GM06990 (cell line): Measurements from ENCODE around the gene NISCH.

ENCODE experiments used
- DNase-seq: peaks from one replicate; pipeline ENCODE4 v3.0.0-alpha.2; 2011; ENCODE audit not compliant: insufficient read length; ENCODE audit errors: extremely low read depth
- H3K27me3 ChIP-seq: replicated peaks from 2 replicates; pipeline ENCODE4 v1.6.0; 2011; ENCODE audit warnings: low read length; ENCODE audit not compliant: control insufficient read depth, insufficient read depth
- H3K36me3 ChIP-seq: 2 replicates; pipeline ENCODE4 v1.5.1; 2011; ENCODE audit warnings: low read length; ENCODE audit not compliant: control insufficient read depth, insufficient read depth
- H3K4me3 ChIP-seq: replicated peaks from 2 replicates; pipeline ENCODE4 v1.5.1; 2011; ENCODE audit warnings: low read depth, mild to moderate bottlenecking, control low read depth, low read length
- CTCF ChIP-seq: IDR thresholded peaks from 2 replicates; pipeline ENCODE4 v1.5.1; 2011; ENCODE audit warnings: low read length, control low read depth, mild to moderate bottlenecking, inconsistent platforms; ENCODE audit not compliant: insufficient read depth, poor library complexity, severe bottlenecking

NISCH gene

DNA sequence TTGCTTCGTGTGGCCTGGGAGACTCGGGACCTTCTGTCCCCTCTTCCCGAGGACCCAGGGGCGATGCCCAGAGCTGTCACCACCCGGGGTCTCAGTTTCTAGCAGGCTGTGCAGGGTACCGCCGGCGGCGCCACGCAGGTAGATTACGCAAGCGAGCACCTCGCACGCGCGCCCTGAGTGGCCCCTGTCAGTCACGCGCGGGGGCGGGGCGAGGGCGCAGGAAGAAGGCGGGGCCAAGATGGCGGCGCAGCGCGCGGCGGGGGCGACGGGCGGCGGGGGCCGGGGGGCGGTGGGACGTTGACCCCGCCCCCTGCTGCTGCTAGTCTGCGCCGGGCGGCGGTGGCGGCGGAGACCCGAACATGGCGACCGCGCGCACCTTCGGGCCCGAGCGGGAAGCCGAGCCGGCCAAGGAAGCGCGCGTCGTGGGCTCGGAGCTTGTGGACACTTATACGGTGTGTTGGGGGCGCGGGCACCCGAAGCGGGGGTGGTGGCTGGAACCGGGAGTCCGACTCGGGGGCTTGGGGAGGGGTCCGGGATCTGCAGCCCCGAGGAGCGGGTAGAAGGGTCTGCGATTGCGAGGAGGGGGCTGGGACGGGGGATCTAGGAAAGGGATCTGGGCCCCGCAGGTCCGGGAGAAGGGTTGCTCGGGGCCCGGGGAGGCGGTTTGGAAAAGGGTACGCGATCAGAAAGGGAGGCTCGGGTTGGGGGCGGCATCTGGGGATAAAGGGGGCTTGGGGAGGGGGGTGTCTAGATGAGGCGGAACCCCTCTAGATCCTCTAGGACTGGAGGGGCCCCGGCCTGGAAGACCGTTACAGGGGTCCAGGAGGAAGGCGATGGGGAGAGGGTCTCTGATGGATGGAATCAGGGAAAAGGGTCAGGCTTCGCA is at the start of gene NISCH:
TSS of gene NISCH (plus strand) at position 322 of the 886 bp plus-strand sequence. CDS start at position 360, 38 bp downstream.
- Histone ChIP-seq H3K27me3 (no peaks in the 10 kb centered on the region), H3K36me3 (peaks cover 4% of the 10 kb centered on the region; the same call in 1 of the 2 replicates), H3K4me3 (peak within 1 kb of the TSS; percentile 93)
- peak; percentile 90 for DNase-seq
- TF ChIP-seq CTCF, result no peak

- no peaks in the 10 kb centered on the region for H3K27me3 ChIP-seq
- DNase-seq, result no peak
- no peak for TF ChIP-seq CTCF
- peaks cover 46% of the 10 kb centered on the region for H3K36me3 ChIP-seq
- no peak overlapping the region for H3K4me3 ChIP-seq
Measured at GRCh38 chr3:52406231-52406661, 49.2 kb upstream of the NISCH start.

GRCh38 chr3:52406791-52407510 is 48.5 kb upstream of the NISCH start:
- DNase-seq, result no peak
- TF ChIP-seq CTCF, result no peak
- Histone ChIP-seq H3K36me3 (peaks cover 41% of the 10 kb centered on the region), H3K27me3 (no peaks in the 10 kb centered on the region), H3K4me3 (no peak overlapping the region)

DNA sequence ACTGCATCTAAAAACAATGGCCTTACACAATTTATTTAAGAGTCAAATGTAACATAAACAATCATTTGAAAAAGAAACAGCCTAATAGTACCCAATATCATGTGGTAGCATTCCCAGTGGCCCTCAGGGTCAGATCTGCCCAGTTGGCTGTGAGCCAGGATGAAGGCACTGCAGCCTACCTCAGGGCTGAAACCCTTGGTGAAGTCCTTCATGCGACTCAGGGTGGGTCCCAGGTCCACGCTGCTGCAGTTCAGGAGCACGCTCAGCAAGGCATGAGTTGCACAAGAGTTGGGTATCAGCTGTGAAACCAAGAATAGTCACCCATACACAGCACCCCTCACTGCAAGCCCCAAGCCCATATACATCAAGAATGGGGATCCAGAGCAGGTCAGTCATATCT is 47.6 kb upstream of the NISCH start:
- DNase-seq, result no peak
- Histone ChIP-seq H3K27me3 (no peaks in the 10 kb centered on the region), H3K4me3 (no peak overlapping the region), H3K36me3 (peaks cover 35% of the 10 kb centered on the region)
- no peak for TF ChIP-seq CTCF

DNA sequence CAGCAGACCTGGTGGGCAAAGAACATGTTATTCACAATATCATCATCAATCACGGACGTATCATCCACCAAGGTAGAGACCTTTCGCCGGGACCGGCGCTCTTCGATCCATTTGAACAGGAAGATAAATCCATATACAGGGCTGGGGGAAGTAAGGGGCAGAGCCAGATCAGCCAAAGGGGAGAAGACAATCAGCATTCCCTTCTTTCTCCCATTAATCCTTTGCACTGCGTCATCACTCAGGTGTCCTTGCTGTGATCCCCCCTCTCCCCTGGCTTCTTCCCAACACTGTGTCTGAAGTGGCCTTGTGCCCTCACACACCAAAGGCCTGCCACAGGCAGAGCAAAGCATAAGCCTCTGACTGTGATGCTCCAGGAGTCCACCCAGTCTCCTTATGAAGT is 46.9 kb upstream of the NISCH start:
- no peaks in the 10 kb centered on the region for H3K27me3 ChIP-seq
- TF ChIP-seq CTCF, result no peak
- no peak for DNase-seq
- H3K4me3 ChIP-seq, result no peak overlapping the region; the same call in 1 of the 2 replicates
- peaks cover 28% of the 10 kb centered on the region for H3K36me3 ChIP-seq
